ENCODE data around the gene SPEM2. TPM values are rescaled to one million over a fixed set of nuclear protein-coding genes. Genes with fewer than 3 reads are reported as not detected.

Gene SPEM2
- total RNA-seq, 3 donors from 2014 or later (not counting 1 experiment from before 2014, with no cell fraction given), result not detected

- intact Hi-C loops (cut with micrococcal nuclease), result no loop called here
- no peak for TF ChIP-seq CTCF (IDR thresholded peaks at IDR 0.05)
- Mint-ChIP-seq H3K27ac (no peak overlapping the region), H3K36me3 (no peaks in the 10 kb centered on the region), H3K9me3 (no peaks in the 10 kb centered on the region), H3K4me1 (peaks cover 36 to 49% of the 10 kb centered on the region in 2 donors), H3K27me3 (ENCODE audit: low read depth in 2 of 2) (peaks cover 50 to 56% of the 10 kb centered on the region in 2 donors), H3K4me3 (no peak overlapping the region)
- Histone ChIP-seq H3K27ac (ENCODE audit: low read length) (no peak overlapping the region), H3K9me3 (ENCODE audit: control insufficient read depth, insufficient read depth, low read length) (no peaks in the 10 kb centered on the region), H3K36me3 (ENCODE audit: control insufficient read depth, insufficient read depth, low read length) (no peaks in the 10 kb centered on the region), H3K27me3 (ENCODE audit: control insufficient read depth, insufficient read depth, low read length) (peaks cover 54% of the 10 kb centered on the region), H3K4me1 (ENCODE audit: control insufficient read depth, insufficient read depth, low read length) (peaks cover 58% of the 10 kb centered on the region), H3K4me3 (ENCODE audit: low read length) (no peak overlapping the region)
- no peak for ATAC-seq
- 93% methylated on average over 6 of the region's 7 CpGs for WGBS (ENCODE audit: insufficient coverage)
- DNase-seq, result no peak
Observed at GRCh38 chr17:7441266-7441665, 15.8 kb downstream of the SPEM2 start.

GRCh38 chr17:7442142-7442541 is 16.7 kb downstream of the SPEM2 start:
- intact Hi-C loops (cut with micrococcal nuclease), result no loop called here

GRCh38 chr17:7443499-7444485 is 18.4 kb downstream of the SPEM2 start:
- no peak overlapping the region for H3K27ac Mint-ChIP-seq
- peaks cover 38% of the 10 kb centered on the region for H3K4me1 ChIP-seq (ENCODE audit: control insufficient read depth, insufficient read depth, low read length)
- no peak for TF ChIP-seq CTCF (IDR thresholded peaks at IDR 0.05)
- H3K9me3 ChIP-seq (ENCODE audit: control insufficient read depth, insufficient read depth, low read length), result no peaks in the 10 kb centered on the region
- no peaks in the 10 kb centered on the region for H3K9me3 Mint-ChIP-seq
- H3K27me3 ChIP-seq (ENCODE audit: control insufficient read depth, insufficient read depth, low read length), result peaks cover 58% of the 10 kb centered on the region
- H3K4me3 ChIP-seq (ENCODE audit: low read length), result no peak overlapping the region
- no peaks in the 10 kb centered on the region for H3K36me3 ChIP-seq (ENCODE audit: control insufficient read depth, insufficient read depth, low read length)
- peaks cover 25 to 36% of the 10 kb centered on the region in 2 donors for H3K4me1 Mint-ChIP-seq
- ATAC-seq (no peak), DNase-seq (no peak)
- H3K27me3 Mint-ChIP-seq (ENCODE audit: low read depth in 2 of 2), result peaks cover 59 to 61% of the 10 kb centered on the region in 2 donors
- intact Hi-C loops (cut with micrococcal nuclease), result no loop called here
- H3K4me3 Mint-ChIP-seq, result no peak overlapping the region
- H3K36me3 Mint-ChIP-seq, result no peaks in the 10 kb centered on the region
- no peak overlapping the region for H3K27ac ChIP-seq (ENCODE audit: low read length)
- WGBS (ENCODE audit: insufficient coverage), result 93% methylated on average over 7 of the region's 7 CpGs

More at GRCh38 chr17:7442142-7442541, 16.7 kb downstream of the SPEM2 start:
- TF ChIP-seq CTCF (IDR thresholded peaks at IDR 0.05), result no peak
- no peaks in the 10 kb centered on the region for H3K36me3 ChIP-seq (ENCODE audit: control insufficient read depth, insufficient read depth, low read length)
- H3K4me3 Mint-ChIP-seq, result no peak overlapping the region
- no peak overlapping the region for H3K4me3 ChIP-seq (ENCODE audit: low read length)
- peaks cover 55% of the 10 kb centered on the region for H3K4me1 ChIP-seq (ENCODE audit: control insufficient read depth, insufficient read depth, low read length)
- no peaks in the 10 kb centered on the region for H3K9me3 ChIP-seq (ENCODE audit: control insufficient read depth, insufficient read depth, low read length)
- no peaks in the 10 kb centered on the region for H3K36me3 Mint-ChIP-seq
- H3K27me3 Mint-ChIP-seq (ENCODE audit: low read depth in 2 of 2), result peaks cover 56 to 59% of the 10 kb centered on the region in 2 donors
- ATAC-seq, result no peak
- no peaks in the 10 kb centered on the region for H3K9me3 Mint-ChIP-seq
- no peak for DNase-seq
- H3K27ac ChIP-seq (ENCODE audit: low read length), result no peak overlapping the region
- peaks cover 60% of the 10 kb centered on the region for H3K27me3 ChIP-seq (ENCODE audit: control insufficient read depth, insufficient read depth, low read length)
- H3K27ac Mint-ChIP-seq, result no peak overlapping the region
- peaks cover 31 to 45% of the 10 kb centered on the region in 2 donors for H3K4me1 Mint-ChIP-seq
- 88% methylated on average over 2 of the region's 2 CpGs for WGBS (ENCODE audit: insufficient coverage)

Measured in natural killer cell (primary cell).